Smooth muscle cell (in vitro differentiated cells): ENCODE measurements around the gene CFAP73. TPM values are rescaled to one million over a fixed set of nuclear protein-coding genes. Genes with fewer than 3 reads are reported as not detected.

Experiments used
- DNase-seq: peaks from one replicate; lab custom pipeline; 2025; ENCODE audit not compliant: unreplicated experiment; lab: John Stamatoyannopoulos, UW
- H2AFZ ChIP-seq: fragments of 200-600 bp; sonication (generic); 2 replicates; pipeline ENCODE4 v1.6.0; 2016; ENCODE audit warnings: antibody characterized with exemption, low read depth, mild to moderate bottlenecking
- H3F3A ChIP-seq: fragments of 200-600 bp; sonication (generic); 2 replicates; pipeline ENCODE4 v1.6.0; 2017; ENCODE audit warnings: antibody characterized with exemption, low read depth
- H3K27ac ChIP-seq: fragments of 200-600 bp; sonication (generic); 2 replicates; pipeline ENCODE4 v1.5.1; 2016; ENCODE audit warnings: low read depth, mild to moderate bottlenecking
- H3K27me3 ChIP-seq: fragments of 200-600 bp; sonication (generic); 2 replicates; pipeline ENCODE4 v1.6.1; 2016; ENCODE audit warnings: low read depth, mild to moderate bottlenecking
- H3K36me3 ChIP-seq: fragments of 200-600 bp; sonication (generic); 2 replicates; pipeline ENCODE4 v1.5.1; 2016; ENCODE audit warnings: low read depth
- H3K4me1 ChIP-seq: fragments of 200-600 bp; sonication (generic); 2 replicates; pipeline ENCODE4 v1.5.1; 2016; ENCODE audit warnings: low read depth
- H3K4me2 ChIP-seq: fragments of 200-600 bp; sonication (generic); 2 replicates; pipeline ENCODE4 v1.6.0; 2016; ENCODE audit warnings: mild to moderate bottlenecking
- H3K4me3 ChIP-seq: fragments of 200-600 bp; sonication (generic); 2 replicates; pipeline ENCODE4 v1.5.1; 2016; ENCODE audit warnings: mild to moderate bottlenecking
- H3K79me2 ChIP-seq: fragments of 200-600 bp; sonication (generic); 2 replicates; pipeline ENCODE4 v1.6.0; 2016; ENCODE audit warnings: low read depth, mild to moderate bottlenecking
- H3K9ac ChIP-seq: fragments of 200-600 bp; sonication (generic); 2 replicates; pipeline ENCODE4 v1.6.0; 2016; ENCODE audit warnings: low read depth
- H3K9me3 ChIP-seq: fragments of 200-600 bp; sonication (generic); replicated peaks from 2 replicates; pipeline ENCODE4 v1.5.1; 2016; ENCODE audit warnings: low read depth
- H4K20me1 ChIP-seq: fragments of 200-600 bp; sonication (generic); 2 replicates; pipeline ENCODE4 v1.6.0; 2016; ENCODE audit warnings: low read depth
- WGBS: methylation state at CpG from one replicate; pipeline ENCODE4 v1.1.7; 2016; ENCODE audit warnings: low lambda C conversion rate; 5-methylcytosine and 5-hydroxymethylcytosine counted together
- polyA plus RNA-seq: library from polyadenylated mRNA; unstranded; fragments of >200 nt; fragmentation: Nextera tagmentation; extraction: Ambion mirVana; gene quantifications from 2 replicates; pipeline ENCODE4 v1.2.1, GENCODE V29; 2016
- total RNA-seq: library from RNA; depleted of rRNA; stranded (reverse); fragments of >200 nt; gene quantifications from 2 replicates; pipeline ENCODE4 v1.2.3, GENCODE V29; 2014
- TF ChIP-seq, protein P1 (sequence below): fragments of 200-600 bp; sonication (generic); IDR thresholded peaks from 2 replicates; pipeline ENCODE4 v1.5.1; 2017; ENCODE audit warnings: borderline replicate concordance, mild to moderate bottlenecking, antibody characterized with exemption; ENCODE audit not compliant: insufficient read depth, poor library complexity, severe bottlenecking

The CFAP73 gene
- total and polyA plus RNA-seq, 2 experiments from 2014 or later = not detected

DNA sequence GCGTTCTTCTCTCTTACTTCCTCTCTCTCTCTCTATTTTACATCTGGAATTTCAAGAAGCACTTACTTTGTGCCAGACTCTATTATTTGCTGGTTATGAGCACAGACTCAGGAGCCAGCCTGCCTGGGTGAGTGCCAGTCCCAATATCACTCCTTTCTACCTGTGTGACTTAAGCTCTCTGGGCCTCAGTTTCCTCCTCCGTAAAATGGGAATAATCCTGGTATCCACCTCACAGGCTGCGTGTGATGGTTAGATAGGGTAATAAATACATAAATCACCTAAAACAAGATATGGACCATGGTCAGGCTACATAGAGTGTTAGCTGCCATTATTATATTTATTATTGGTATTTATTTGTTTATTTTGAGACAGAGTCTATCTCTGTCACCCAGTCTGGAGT is 38.3 kb upstream of the CFAP73 start:
- TF ChIP-seq, protein P1, sequence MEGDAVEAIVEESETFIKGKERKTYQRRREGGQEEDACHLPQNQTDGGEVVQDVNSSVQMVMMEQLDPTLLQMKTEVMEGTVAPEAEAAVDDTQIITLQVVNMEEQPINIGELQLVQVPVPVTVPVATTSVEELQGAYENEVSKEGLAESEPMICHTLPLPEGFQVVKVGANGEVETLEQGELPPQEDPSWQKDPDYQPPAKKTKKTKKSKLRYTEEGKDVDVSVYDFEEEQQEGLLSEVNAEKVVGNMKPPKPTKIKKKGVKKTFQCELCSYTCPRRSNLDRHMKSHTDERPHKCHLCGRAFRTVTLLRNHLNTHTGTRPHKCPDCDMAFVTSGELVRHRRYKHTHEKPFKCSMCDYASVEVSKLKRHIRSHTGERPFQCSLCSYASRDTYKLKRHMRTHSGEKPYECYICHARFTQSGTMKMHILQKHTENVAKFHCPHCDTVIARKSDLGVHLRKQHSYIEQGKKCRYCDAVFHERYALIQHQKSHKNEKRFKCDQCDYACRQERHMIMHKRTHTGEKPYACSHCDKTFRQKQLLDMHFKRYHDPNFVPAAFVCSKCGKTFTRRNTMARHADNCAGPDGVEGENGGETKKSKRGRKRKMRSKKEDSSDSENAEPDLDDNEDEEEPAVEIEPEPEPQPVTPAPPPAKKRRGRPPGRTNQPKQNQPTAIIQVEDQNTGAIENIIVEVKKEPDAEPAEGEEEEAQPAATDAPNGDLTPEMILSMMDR = no peak
- Histone ChIP-seq H3F3A (no peaks in the 10 kb centered on the region), H2AFZ (no peak overlapping the region), H3K4me3 (no peak overlapping the region), H3K9me3 (no peaks in the 10 kb centered on the region), H4K20me1 (no peaks in the 10 kb centered on the region), H3K9ac (no peak overlapping the region), H3K27ac (no peak overlapping the region), H3K4me2 (no peak overlapping the region), H3K36me3 (no peaks in the 10 kb centered on the region), H3K27me3 (no peaks in the 10 kb centered on the region), H3K4me1 (no peaks in the 10 kb centered on the region), H3K79me2 (no peaks in the 10 kb centered on the region)
- 93% methylated on average over 3 of the region's 3 CpGs for WGBS
- no peak for DNase-seq

DNA sequence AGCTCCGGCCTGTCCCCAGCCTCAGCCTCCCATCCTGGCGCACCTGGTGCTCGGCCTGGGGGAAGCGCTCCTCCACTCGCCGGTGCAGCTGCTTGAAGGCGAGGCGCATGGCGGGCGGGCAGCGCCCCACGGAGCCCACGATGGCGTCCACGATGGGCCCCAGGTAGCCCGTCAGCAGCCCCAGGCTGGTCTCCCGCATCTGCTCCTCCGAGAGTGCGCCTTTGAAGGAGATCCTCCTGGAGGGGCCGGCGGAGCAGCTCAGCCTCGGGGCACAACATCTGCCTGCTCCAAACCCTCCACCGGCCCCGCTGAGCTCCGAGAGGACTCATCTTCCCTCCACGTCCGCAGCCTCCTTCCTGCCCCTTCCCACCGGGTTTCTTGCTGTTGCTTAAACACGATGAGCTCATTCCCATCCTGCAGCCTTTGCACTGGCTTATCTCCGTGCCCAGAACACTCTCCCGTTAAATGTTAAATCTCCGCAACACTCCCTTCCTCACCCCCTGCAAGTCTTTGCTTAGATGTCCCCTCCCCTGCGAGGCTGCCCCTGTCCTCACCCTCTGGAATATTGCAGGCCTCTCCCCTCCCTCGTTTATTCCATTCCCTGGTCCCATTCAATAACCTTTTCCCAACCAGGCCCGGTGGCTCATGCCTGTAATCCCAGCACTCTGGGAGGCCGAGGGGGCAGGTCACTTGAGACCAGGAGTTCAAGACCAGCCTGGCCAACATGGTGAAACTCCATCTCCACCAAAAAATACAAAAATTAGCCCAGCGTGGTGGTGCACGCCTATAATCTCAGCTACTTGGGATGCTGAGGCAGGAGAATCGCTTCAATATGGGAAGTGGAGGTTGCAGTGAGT is 37.3 kb upstream of the CFAP73 start:
- H3K79me2 ChIP-seq = no peaks in the 10 kb centered on the region
- TF ChIP-seq, protein P1 = no peak
- 75% methylated on average over 39 of the region's 39 CpGs for WGBS

DNA sequence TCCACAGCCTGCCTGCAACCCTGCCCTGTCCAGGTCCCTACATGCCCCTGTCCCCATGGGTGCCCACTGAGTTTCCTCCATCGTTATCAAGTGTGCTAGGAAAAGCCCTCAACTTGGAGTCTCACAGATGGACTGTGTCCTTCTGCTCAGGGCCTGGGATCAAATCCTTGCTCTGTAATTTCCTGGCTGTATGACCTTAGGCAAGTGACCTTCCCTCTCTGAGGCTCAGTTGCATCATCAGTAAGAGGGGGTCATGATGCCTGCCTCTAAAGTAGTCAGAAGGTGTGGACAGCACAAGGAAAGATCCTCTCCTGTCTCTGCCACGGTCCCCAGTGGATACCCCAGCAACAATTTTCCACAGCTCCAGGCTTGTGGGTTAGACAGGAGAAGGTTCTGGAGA is 36.1 kb upstream of the CFAP73 start:
- H3K36me3 ChIP-seq = no peaks in the 10 kb centered on the region

More for the DNA sequence above, 37.3 kb upstream of the CFAP73 start:
- no peak overlapping the region for H2AFZ ChIP-seq
- no peaks in the 10 kb centered on the region for H3F3A ChIP-seq
- H4K20me1 ChIP-seq = no peaks in the 10 kb centered on the region
- H3K4me3 ChIP-seq = no peak overlapping the region
- H3K27ac ChIP-seq = no peak overlapping the region
- no peaks in the 10 kb centered on the region for H3K27me3 ChIP-seq
- H3K9ac ChIP-seq = no peak overlapping the region
- no peak overlapping the region for H3K4me2 ChIP-seq
- H3K4me1 ChIP-seq = no peaks in the 10 kb centered on the region
- no peaks in the 10 kb centered on the region for H3K9me3 ChIP-seq
- no peak for DNase-seq
- no peaks in the 10 kb centered on the region for H3K36me3 ChIP-seq

More for the DNA sequence above, 36.1 kb upstream of the CFAP73 start:
- Histone ChIP-seq H3K4me1 (no peaks in the 10 kb centered on the region), H3K9me3 (no peaks in the 10 kb centered on the region), H3F3A (no peaks in the 10 kb centered on the region), H4K20me1 (no peaks in the 10 kb centered on the region), H2AFZ (no peak overlapping the region), H3K79me2 (no peaks in the 10 kb centered on the region), H3K9ac (no peak overlapping the region), H3K4me2 (no peak overlapping the region), H3K27ac (no peak overlapping the region), H3K27me3 (no peaks in the 10 kb centered on the region), H3K4me3 (no peak overlapping the region)
- no peak for DNase-seq
- TF ChIP-seq, protein P1 = no peak
- 74% methylated on average over 2 of the region's 2 CpGs for WGBS
